Esophagus squamous epithelium (tissue), 5 donors: Measurements from ENCODE around the gene HOXA9. TPM values are rescaled to one million over a fixed set of nuclear protein-coding genes. Genes with fewer than 3 reads are reported as not detected.

Source experiments
- DNase-seq: peaks from one replicate; lab custom pipeline; 2025; lab: John Stamatoyannopoulos, UW
- H3K27ac ChIP-seq, 4 donors: fragments of 200-600 bp; sonication (generic); one replicate each; pipeline ENCODE4 v1.5.1; 2016 to 2019; ENCODE audit warnings: mild to moderate bottlenecking in 1 of 4
- H3K27me3 ChIP-seq, 4 donors: fragments of 200-600 bp; sonication (generic); 1 replicate in 3 of 4; 2 replicates in 1 of 4; pipeline versions ENCODE4 v1.5.1 to v1.6.0; 2017 to 2021; ENCODE audit warnings: antibody characterized with exemption in 1 of 4
- H3K36me3 ChIP-seq, 3 donors: fragments of 200-600 bp; sonication (generic); one replicate each; pipeline ENCODE4 v1.5.1; 2016 to 2019
- H3K4me1 ChIP-seq, 3 donors: fragments of 200-600 bp; sonication (generic); one replicate each; pipeline ENCODE4 v1.5.1; 2017 to 2019
- H3K4me3 ChIP-seq, 4 donors: fragments of 200-600 bp; sonication (generic); 1 replicate in 3 of 4; 2 replicates in 1 of 4; pipeline ENCODE4 v1.5.1; 2016 to 2019; ENCODE audit warnings: mild to moderate bottlenecking in 2 of 4, moderate library complexity in 1 of 4
- H3K9me3 ChIP-seq, 3 donors: fragments of 200-600 bp; sonication (generic); one replicate each; pipeline ENCODE4 v1.5.1; 2016 to 2019
- POLR2A ChIP-seq, 4 donors: fragments of 450-650 bp; IDR thresholded peaks; one replicate each; pipeline ENCODE4 v1.6.1; 2017; ENCODE audit warnings: antibody characterized with exemption in 4 of 4, mild to moderate bottlenecking in 4 of 4, moderate library complexity in 3 of 4
- WGBS, 2 donors: methylation state at CpG; one replicate each; pipeline ENCODE4 v1.1.5; 2018; 5-methylcytosine and 5-hydroxymethylcytosine counted together
- intact Hi-C: fragments of 100-400 bp; cut with DNase I; formaldehyde crosslinking; loops from one replicate; pipeline ENCODE4 v1.15.0; 2022
- total RNA-seq, 4 donors: library from RNA; depleted of rRNA; stranded (reverse); fragments of >200 nt; gene quantifications; one replicate each; pipeline ENCODE4 v1.1.0, GENCODE V29; 2016
- TF ChIP-seq, protein P1 (sequence below), 6 experiments: fragments of 450-650 bp in 4 of 6; fragments of 200-600 bp in 2 of 6; sonication (generic) in 2 of 6; IDR thresholded peaks; one replicate each; pipeline ENCODE4 v1.5.1; 2016 to 2019; ENCODE audit warnings: antibody characterized with exemption in 6 of 6, mild to moderate bottlenecking in 4 of 6, moderate library complexity in 4 of 6
- donor health status: DM: yes; HTN: yes; CAD: no.

Gene HOXA9
- total RNA-seq, 4 donors from 2014 or later, result 0.57 to 1.1 TPM; not detected in 2

DNA sequence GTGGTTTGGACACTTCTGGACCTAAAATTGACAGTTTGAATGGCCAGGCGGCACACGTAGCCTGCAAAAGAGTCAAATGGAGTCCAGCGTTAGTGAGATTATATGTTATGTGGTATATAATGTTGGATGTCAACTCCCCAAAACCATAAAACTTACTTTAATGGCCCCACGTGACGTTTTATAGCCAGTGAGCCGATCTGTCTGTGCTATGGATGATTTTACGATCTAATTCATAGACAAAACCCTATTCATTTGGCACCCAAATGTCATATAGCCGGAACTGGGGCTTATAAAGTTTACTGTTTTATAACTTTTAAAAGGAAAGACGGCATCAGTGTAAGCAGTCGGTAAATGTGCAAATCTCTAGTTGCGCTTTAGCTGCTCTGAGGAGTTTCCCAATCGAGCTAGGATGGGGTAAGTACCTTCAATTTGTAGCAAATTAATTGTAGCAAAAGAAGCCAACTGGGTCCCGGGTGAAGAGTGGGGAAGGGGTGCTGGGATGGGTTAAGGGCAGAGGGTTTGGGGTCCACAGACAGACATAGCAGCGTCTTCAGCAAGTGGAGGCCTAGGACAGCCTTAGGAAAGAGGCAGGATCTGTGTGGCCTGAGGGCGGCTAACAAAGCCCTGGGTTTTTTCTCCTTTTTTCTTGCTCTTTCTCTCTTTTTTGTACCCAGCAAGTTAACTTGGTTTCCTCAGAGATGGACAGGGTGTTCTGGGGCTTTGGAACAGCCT lies 25.0 kb downstream of the HOXA9 start:
- DNase-seq, result no peak
- Histone ChIP-seq H3K9me3 (no peaks in the 10 kb centered on the region), H3K27me3 (peaks cover 0 to 67% (median 0%) of the 10 kb centered on the region in 4 donors), H3K36me3 (no peaks in the 10 kb centered on the region), H3K4me3 (peak overlapping the region in 2 of 4 donors; percentile 13 to 51), H3K4me1 (peaks cover 7 to 66% (median 14%) of the 10 kb centered on the region in 3 donors), H3K27ac (peak overlapping the region in 3 of 4 donors; percentile 79 to 92 (median 86))
- intact Hi-C loops, result loop anchor here (5.0 kb wide), 1 partner anchor 283 kb away; no protein-coding TSS in a partner anchor
- 85 to 89% methylated on average over 15 of the region's 15 CpGs for WGBS, 2 donors
- TF ChIP-seq, protein P1, sequence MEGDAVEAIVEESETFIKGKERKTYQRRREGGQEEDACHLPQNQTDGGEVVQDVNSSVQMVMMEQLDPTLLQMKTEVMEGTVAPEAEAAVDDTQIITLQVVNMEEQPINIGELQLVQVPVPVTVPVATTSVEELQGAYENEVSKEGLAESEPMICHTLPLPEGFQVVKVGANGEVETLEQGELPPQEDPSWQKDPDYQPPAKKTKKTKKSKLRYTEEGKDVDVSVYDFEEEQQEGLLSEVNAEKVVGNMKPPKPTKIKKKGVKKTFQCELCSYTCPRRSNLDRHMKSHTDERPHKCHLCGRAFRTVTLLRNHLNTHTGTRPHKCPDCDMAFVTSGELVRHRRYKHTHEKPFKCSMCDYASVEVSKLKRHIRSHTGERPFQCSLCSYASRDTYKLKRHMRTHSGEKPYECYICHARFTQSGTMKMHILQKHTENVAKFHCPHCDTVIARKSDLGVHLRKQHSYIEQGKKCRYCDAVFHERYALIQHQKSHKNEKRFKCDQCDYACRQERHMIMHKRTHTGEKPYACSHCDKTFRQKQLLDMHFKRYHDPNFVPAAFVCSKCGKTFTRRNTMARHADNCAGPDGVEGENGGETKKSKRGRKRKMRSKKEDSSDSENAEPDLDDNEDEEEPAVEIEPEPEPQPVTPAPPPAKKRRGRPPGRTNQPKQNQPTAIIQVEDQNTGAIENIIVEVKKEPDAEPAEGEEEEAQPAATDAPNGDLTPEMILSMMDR (IDR thresholded peaks at IDR 0.05), result no peak
- TF ChIP-seq POLR2A (IDR thresholded peaks at IDR 0.05), result no peak

DNA sequence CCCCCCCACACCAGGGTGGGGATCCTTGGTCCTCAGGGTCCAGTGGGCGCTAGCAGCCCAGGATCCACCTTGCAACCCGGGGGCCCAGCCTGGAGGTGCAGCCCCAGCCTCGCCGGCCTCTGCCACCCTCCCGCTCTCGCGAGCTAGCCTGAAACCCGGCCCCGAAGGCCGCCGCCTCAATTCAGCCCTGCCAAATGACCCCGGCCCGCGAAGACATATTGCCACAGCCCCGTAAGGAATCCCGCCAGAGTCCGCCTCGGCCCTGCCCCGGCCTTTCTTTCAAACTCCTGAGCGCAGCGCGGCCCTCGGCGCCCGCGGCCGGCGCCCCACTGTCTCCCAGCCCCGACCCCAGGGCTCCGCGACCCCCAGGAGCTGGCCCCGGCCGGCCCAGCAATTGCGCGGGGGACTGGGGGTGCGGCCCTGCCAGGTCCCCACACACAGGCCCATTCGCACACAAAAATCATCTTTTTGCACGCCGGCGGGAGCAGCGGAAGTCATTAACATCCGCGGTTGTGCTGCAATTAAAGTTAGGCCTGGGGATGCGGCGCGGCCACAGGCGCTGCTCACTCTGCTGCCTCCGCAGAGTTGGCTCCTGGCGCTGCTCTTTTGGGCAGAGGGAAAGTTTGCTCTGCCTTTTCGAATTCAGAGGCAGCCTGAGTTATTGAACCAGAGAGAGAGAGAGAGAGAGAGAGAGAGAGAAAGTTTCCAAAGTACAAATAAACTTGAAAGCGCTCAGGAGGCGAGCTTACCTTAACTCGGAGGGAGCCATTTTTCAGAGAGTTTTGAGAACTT lies 25.8 kb downstream of the HOXA9 start:
- H3K4me1 ChIP-seq, result peaks cover 7 to 70% (median 14%) of the 10 kb centered on the region in 3 donors
- no peak for TF ChIP-seq POLR2A (IDR thresholded peaks at IDR 0.05)
- TF ChIP-seq, protein P1 (IDR thresholded peaks at IDR 0.05), result no peak
- peaks cover 0 to 59% (median 0%) of the 10 kb centered on the region in 4 donors for H3K27me3 ChIP-seq
- DNase-seq, result no peak
- H3K36me3 ChIP-seq, result no peaks in the 10 kb centered on the region
- H3K4me3 ChIP-seq, result peak overlapping the region; percentile 8 to 51 (median 14)
- 66 to 81% methylated on average over 19 to 26 of the region's 53 CpGs for WGBS, 2 donors
- intact Hi-C loops, result loop anchor here (5.0 kb wide), 1 partner anchor 282 kb away; no protein-coding TSS in a partner anchor
- peak overlapping the region; percentile 35 to 92 (median 82) for H3K27ac ChIP-seq
- H3K9me3 ChIP-seq, result no peaks in the 10 kb centered on the region

DNA sequence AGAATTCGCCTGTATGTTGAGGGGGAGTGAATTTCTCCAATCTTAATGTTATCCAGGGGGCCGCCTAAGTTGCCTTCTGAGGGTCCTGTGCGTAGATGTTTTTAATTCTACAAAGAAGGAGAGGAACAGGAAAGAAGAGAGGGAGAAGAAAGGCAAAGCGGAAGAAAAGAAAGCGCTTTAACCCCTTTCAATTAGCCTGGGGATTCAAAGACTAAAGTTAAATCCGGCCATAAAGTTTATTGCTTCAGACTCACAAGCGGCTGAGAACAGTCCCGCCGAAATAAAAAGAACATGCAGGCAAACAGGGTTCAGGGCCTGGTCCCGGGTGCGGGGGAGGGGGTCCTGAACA lies 26.4 kb downstream of the HOXA9 start:
- intact Hi-C loops, result no loop called here
- H3K4me1 ChIP-seq, result peaks cover 10 to 70% (median 14%) of the 10 kb centered on the region in 3 donors
- H3K36me3 ChIP-seq, result no peaks in the 10 kb centered on the region
- 63 to 84% methylated on average over 9 to 10 of the region's 11 CpGs for WGBS, 2 donors
- H3K4me3 ChIP-seq, result peak overlapping the region in 3 of 4 donors; percentile 13 to 51 (median 14)
- no peak for DNase-seq
- H3K27me3 ChIP-seq, result peaks cover 0 to 53% (median 0%) of the 10 kb centered on the region in 4 donors
- H3K27ac ChIP-seq, result peak overlapping the region; percentile 35 to 92 (median 82)
- TF ChIP-seq POLR2A (IDR thresholded peaks at IDR 0.05), result no peak
- TF ChIP-seq, protein P1 (IDR thresholded peaks at IDR 0.05), result no peak
- H3K9me3 ChIP-seq, result no peaks in the 10 kb centered on the region

GRCh38 chr7:27138472-27138871 lies 26.9 kb downstream of the HOXA9 start:
- Histone ChIP-seq H3K9me3 (no peaks in the 10 kb centered on the region), H3K4me3 (no peak overlapping the region), H3K4me1 (peaks cover 14 to 70% (median 14%) of the 10 kb centered on the region in 3 donors), H3K27me3 (peaks cover 0 to 48% (median 0%) of the 10 kb centered on the region in 4 donors), H3K27ac (peak overlapping the region; percentile 35 to 92 (median 82)), H3K36me3 (no peaks in the 10 kb centered on the region)
- intact Hi-C loops, result no loop called here
- no peak for DNase-seq
- 73 to 92% methylated on average over 1 of the region's 1 CpG for WGBS, 2 donors
- no peak for TF ChIP-seq POLR2A (IDR thresholded peaks at IDR 0.05)
- TF ChIP-seq, protein P1 (IDR thresholded peaks at IDR 0.05), result no peak
